Adrenal gland (tissue), 12 donors: Measurements from ENCODE around the gene NFATC1. TPM values are rescaled to one million over a fixed set of nuclear protein-coding genes. Genes with fewer than 3 reads are reported as not detected.

Experiments
- DNase-seq, 7 donors: peaks; one replicate each; pipeline ENCODE4 v3.0.0-alpha.2; 2019 to 2020
- H3K27ac ChIP-seq, 5 donors: fragments of 200-600 bp; sonication (generic) in 4 of 5; 1 replicate in 3 of 5; 2 replicates in 2 of 5; pipeline versions ENCODE4 v1.5.1 to v1.8.0; 2016 to 2020; ENCODE audit warnings: mild to moderate bottlenecking in 1 of 5
- H3K27me3 ChIP-seq: fragments of 200-600 bp; 2 replicates; pipeline ENCODE4 v1.8.0; 2021
- H3K36me3 ChIP-seq, 2 donors: fragments of 200-600 bp; replicated peaks in 1 of 2; 1 replicate in 1 of 2; 2 replicates in 1 of 2; pipeline versions ENCODE4 v1.5.1 to v1.8.0; 2018 to 2022
- H3K4me1 ChIP-seq, 2 donors: fragments of 200-600 bp; replicated peaks in 1 of 2; 1 replicate in 1 of 2; 2 replicates in 1 of 2; pipeline versions ENCODE4 v1.5.1 to v1.8.0; 2018 to 2021
- H3K4me3 ChIP-seq, 4 donors: fragments of 200-600 bp; sonication (generic) in 3 of 4; one replicate each; pipeline ENCODE4 v1.5.1; 2016 to 2018
- H3K9me3 ChIP-seq, 3 donors: fragments of 200-600 bp; sonication (generic) in 1 of 3; replicated peaks in 1 of 3; 1 replicate in 2 of 3; 2 replicates in 1 of 3; pipeline versions ENCODE4 v1.5.1 to v1.8.0; 2016 to 2021
- CTCF ChIP-seq, 6 experiments: fragments of 450-650 bp in 4 of 6; fragments of 200-600 bp in 2 of 6; sonication (generic) in 1 of 6; IDR thresholded peaks; 1 replicate in 5 of 6; 2 replicates in 1 of 6; pipeline versions ENCODE4 v1.5.1 to v1.8.0; 2016 to 2021; ENCODE audit warnings: antibody characterized with exemption in 6 of 6, mild to moderate bottlenecking in 2 of 6, moderate library complexity in 1 of 6
- POLR2A ChIP-seq, 2 donors: fragments of 450-650 bp; IDR thresholded peaks; one replicate each; pipeline ENCODE4 v1.6.1; 2017; ENCODE audit warnings: antibody characterized with exemption in 2 of 2, mild to moderate bottlenecking in 2 of 2, moderate library complexity in 1 of 2
- WGBS, 4 donors: extraction: QIAGEN DNeasy Blood & Tissue Kit in 2 of 4; methylation state at CpG; one replicate each; pipeline versions ENCODE4 v1.1.5 to v1.1.7; 2013 to 2017; 5-methylcytosine and 5-hydroxymethylcytosine counted together
- intact Hi-C, 2 donors: fragments of 100-400 bp; cut with DNase I; formaldehyde crosslinking; loops; one replicate each; pipeline versions ENCODE4 v1.14.1 to v1.15.0; 2022 to 2023
- polyA plus RNA-seq, 3 donors: library from polyadenylated mRNA; stranded (reverse); fragments of 200-250 nt in 2 of 3; fragments of 350-450 nt in 1 of 3; fragmentation: Illumina TruSeq in 1 of 3; extraction: RNeasy Lipid Tissue Mini Kit (QIAGEN cat#74804) in 1 of 3; gene quantifications; one replicate each; pipeline ENCODE4 v1.2.3, GENCODE V29; 2013 to 2014
- total RNA-seq, 9 donors: library from RNA; depleted of rRNA in 4 of 9; stranded (reverse); fragments of >200 nt in 4 of 9; fragments of 120-200 nt in 1 of 9; fragmentation: NEBNext Ultra II Directional in 1 of 9; extraction: Animal tissue kit (Norgen Biotek cat#: 25700) in 1 of 9; gene quantifications; one replicate each; pipeline versions ENCODE4 v1.1.0 to v1.2.4, GENCODE V29; 2013 to 2023
- donor health status: healthy with polysubstance abuse.
- donor health status: Bipolar disorder and iron deficiency.
- donor health status: DM: yes; HTN: yes; CAD: no.
- donor health status: DM: no; HTN: no; CAD: no.
- donor health status: DM: no; HTN: no; CAD: no.
- donor health status: DM: yes; HTN: yes; CAD: no.

NFATC1 gene
- total and polyA plus RNA-seq, 12 donors = 0.50 to 20.9 (median 6.7) TPM

DNA sequence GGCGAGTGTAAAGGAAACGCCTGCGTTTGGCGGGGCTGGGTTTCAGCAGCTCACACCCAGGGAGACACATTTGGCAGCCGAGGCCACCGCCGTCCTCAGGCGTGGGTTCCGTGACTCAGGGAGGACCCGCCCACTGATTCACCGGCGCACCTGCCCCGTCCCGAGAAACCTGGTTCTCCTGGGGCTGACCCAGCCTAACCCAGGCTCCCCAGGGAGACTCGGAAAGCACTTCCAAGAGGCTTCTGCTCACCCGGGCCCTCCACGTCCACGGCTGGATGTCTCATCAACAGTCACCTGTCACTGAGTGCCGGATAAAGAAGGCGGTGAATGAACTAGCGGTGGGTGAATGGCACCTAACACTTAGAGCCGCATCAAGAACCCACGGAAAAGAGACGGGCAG is 157.4 kb downstream of the NFATC1 start:
- Histone ChIP-seq H3K27me3 (no peaks in the 10 kb centered on the region), H3K4me3 (no peak overlapping the region), H3K27ac (no peak overlapping the region), H3K36me3 (no peaks in the 10 kb centered on the region), H3K9me3 (no peaks in the 10 kb centered on the region), H3K4me1 (no peaks in the 10 kb centered on the region)
- no peak for DNase-seq
- TF ChIP-seq CTCF (IDR thresholded peaks at IDR 0.05) (no peak), POLR2A (IDR thresholded peaks at IDR 0.05) (no peak)
- intact Hi-C loops = no loop called here
- WGBS, 4 donors = 86 to 97% (median 92%) methylated on average over 14 to 24 of the region's 24 CpGs

DNA sequence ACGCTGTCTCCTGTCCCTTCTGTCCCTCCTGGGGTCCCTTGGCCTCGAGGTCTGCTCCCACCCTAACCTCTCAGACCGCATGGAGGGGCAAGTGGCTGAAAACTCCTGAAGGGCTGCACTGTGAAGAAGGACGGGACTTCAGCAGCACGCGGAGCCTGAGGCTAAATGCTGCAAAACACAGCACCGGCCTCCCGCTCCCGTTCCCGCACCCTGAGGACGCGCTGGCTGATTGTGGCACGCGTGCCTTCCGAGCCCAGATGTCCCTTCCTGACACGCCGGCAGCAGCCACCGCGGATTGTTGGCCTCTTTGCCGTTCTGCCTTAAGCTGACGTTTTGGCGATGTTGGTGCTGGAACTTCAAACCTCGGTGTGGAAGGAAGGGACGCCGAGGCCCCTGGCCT is 158.0 kb downstream of the NFATC1 start:
- intact Hi-C loops = no loop called here
- no peaks in the 10 kb centered on the region for H3K27me3 ChIP-seq
- no peak overlapping the region for H3K4me3 ChIP-seq
- H3K36me3 ChIP-seq = no peaks in the 10 kb centered on the region
- DNase-seq = no peak
- no peak overlapping the region for H3K27ac ChIP-seq
- 86 to 90% (median 88%) methylated on average over 18 to 25 of the region's 25 CpGs for WGBS, 4 donors
- no peak for TF ChIP-seq CTCF (IDR thresholded peaks at IDR 0.05)
- no peak for TF ChIP-seq POLR2A (IDR thresholded peaks at IDR 0.05)
- no peaks in the 10 kb centered on the region for H3K9me3 ChIP-seq
- no peaks in the 10 kb centered on the region for H3K4me1 ChIP-seq

DNA sequence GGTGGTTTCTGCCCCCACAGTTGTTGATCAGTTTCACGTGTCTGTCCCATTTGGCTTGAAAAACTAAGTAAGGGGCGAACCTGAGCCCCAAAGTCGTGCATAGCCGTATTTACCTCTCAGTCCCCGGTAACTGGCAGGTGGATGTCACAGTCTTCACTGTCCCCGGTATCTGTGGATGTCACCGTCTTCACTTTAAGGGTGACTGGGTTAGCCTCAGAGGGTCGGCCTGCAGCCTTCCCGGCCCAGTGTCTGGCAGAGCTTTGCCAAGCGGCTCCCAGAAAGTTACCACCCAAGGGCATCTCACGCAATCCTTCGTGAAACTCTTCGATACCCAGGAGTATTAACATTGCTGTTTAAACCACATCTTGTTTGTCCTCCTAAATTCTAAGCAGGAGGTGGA is 158.6 kb downstream of the NFATC1 start:
- WGBS, 4 donors = 77 to 93% (median 88%) methylated on average over 12 to 13 of the region's 13 CpGs

GRCh38 chr18:79554945-79555645 is 159.4 kb downstream of the NFATC1 start:
- H3K27ac ChIP-seq = no peak overlapping the region
- intact Hi-C loops = no loop called here
- H3K27me3 ChIP-seq = no peaks in the 10 kb centered on the region
- DNase-seq = no peak
- no peaks in the 10 kb centered on the region for H3K4me1 ChIP-seq
- no peaks in the 10 kb centered on the region for H3K9me3 ChIP-seq
- WGBS, 4 donors = 82 to 88% (median 85%) methylated on average over 21 to 30 of the region's 30 CpGs
- H3K36me3 ChIP-seq = no peaks in the 10 kb centered on the region
- TF ChIP-seq CTCF (IDR thresholded peaks at IDR 0.05) (no peak), POLR2A (IDR thresholded peaks at IDR 0.05) (no peak)
- no peak overlapping the region for H3K4me3 ChIP-seq

More for the DNA sequence above, 158.6 kb downstream of the NFATC1 start:
- TF ChIP-seq POLR2A (IDR thresholded peaks at IDR 0.05) = no peak
- TF ChIP-seq CTCF (IDR thresholded peaks at IDR 0.05) = no peak
- intact Hi-C loops = no loop called here
- no peaks in the 10 kb centered on the region for H3K36me3 ChIP-seq
- H3K4me1 ChIP-seq = no peaks in the 10 kb centered on the region
- H3K27ac ChIP-seq = no peak overlapping the region
- DNase-seq = no peak
- no peaks in the 10 kb centered on the region for H3K27me3 ChIP-seq
- no peak overlapping the region for H3K4me3 ChIP-seq
- H3K9me3 ChIP-seq = no peaks in the 10 kb centered on the region
